Fibroblast of mammary gland (primary cell): ENCODE results near the gene DHRSX.

Experiments used
- DNase-seq: peaks from one replicate; pipeline ENCODE4 v3.0.0-alpha.2; 2010; ENCODE audit warnings: low read depth
- H3K4me3 ChIP-seq: 2 replicates; pipeline ENCODE4 v1.5.1; 2011; ENCODE audit warnings: low read depth, mild to moderate bottlenecking, low read length, moderate library complexity; ENCODE audit not compliant: control insufficient read depth
- TF ChIP-seq, protein P1 (sequence below): conservative IDR thresholded peaks from 2 replicates; pipeline ENCODE4 v1.5.1; 2011; ENCODE audit warnings: low read depth, low read length, inconsistent platforms; ENCODE audit not compliant: control insufficient read depth, insufficient read depth

The DHRSX gene

DNA sequence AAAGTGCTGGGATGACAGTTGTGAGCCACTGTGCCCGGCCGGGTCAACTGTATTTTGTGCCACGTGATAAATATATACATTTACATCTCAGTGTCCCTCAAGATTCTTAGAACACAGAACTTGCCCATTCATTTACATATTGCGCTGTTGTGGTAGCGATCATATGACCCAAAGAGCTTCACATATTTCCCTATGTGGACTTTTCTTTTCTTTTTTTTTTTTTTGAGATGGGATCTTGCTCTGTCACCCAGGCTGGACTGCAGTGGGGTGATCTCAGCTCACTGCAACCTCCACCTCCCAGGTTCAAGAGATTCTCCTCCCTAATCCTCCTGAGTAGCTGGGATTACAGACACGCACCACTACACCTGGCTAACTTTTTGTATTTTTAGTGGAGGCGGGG lies 180.7 kb downstream of the DHRSX start:
- H3K4me3 ChIP-seq = no peak overlapping the region
- no peak for DNase-seq
- TF ChIP-seq, protein P1, sequence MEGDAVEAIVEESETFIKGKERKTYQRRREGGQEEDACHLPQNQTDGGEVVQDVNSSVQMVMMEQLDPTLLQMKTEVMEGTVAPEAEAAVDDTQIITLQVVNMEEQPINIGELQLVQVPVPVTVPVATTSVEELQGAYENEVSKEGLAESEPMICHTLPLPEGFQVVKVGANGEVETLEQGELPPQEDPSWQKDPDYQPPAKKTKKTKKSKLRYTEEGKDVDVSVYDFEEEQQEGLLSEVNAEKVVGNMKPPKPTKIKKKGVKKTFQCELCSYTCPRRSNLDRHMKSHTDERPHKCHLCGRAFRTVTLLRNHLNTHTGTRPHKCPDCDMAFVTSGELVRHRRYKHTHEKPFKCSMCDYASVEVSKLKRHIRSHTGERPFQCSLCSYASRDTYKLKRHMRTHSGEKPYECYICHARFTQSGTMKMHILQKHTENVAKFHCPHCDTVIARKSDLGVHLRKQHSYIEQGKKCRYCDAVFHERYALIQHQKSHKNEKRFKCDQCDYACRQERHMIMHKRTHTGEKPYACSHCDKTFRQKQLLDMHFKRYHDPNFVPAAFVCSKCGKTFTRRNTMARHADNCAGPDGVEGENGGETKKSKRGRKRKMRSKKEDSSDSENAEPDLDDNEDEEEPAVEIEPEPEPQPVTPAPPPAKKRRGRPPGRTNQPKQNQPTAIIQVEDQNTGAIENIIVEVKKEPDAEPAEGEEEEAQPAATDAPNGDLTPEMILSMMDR = no peak

DNA sequence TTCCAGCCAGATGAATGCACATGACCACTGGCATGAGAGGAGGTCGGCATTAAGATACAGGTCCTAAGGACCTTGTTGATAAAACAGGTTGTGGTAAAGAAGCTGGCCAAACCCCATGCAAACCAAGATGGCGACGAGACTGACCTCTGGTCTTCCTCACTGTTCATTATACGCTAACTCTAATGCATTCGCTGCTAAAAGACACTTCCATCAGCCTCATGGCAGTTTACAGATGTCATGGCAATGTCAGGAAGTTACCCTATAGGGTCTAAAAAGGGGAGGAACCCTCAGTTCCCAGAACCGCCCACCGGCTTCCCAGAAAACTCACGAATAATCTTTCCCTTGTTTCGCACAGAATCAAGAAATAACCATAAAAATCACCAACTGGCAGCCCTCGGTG lies 182.4 kb downstream of the DHRSX start:
- no peak overlapping the region for H3K4me3 ChIP-seq
- no peak for DNase-seq
- TF ChIP-seq, protein P1 = no peak

DNA sequence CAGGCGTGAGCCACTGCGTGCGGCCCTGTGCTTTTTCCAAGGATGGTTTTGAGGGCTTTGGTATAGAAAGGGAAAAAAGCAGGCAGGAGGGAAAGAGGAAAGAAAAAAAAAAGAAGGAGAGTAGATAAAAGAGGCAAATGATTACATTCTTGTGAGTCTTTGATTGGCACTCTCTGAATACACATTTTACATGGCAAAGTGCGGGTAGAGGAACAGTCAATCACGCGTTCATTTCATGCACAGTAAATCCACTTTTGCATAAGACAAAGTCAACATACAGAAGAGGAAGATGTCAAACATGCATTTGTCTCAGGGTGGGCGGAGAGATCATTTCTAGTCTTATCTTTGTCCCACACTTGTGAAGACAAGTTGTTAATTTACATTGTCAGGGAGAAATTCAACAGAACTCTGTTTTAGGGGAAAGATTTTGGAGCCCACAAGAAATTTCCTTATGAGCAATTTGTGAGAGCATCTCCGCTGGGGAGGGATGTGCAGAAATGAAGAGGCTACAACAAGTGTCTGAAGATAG lies 183.2 kb downstream of the DHRSX start:
- H3K4me3 ChIP-seq = no peak overlapping the region
- DNase-seq = no peak
- TF ChIP-seq, protein P1 = no peak

DNA sequence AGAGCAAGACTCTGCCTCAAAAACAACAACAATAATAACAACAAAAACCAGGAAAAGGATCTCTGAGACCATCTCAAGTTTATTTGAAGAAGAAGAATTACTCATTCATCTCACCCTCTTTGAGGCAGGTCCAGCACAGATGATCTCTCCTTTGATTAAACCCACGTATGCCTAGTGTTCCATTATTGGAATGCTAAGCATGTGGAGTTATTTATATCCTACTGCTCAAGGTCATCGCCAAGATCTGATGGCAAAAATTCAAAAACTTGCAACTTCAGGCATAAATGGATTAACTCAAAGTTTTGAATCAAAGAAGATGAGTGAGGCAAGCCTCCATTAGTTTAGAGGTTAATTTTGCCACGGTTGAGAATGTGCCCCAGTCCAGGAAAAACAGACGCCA lies 184.2 kb downstream of the DHRSX start:
- TF ChIP-seq, protein P1 = no peak
- DNase-seq = no peak
- no peak overlapping the region for H3K4me3 ChIP-seq

DNA sequence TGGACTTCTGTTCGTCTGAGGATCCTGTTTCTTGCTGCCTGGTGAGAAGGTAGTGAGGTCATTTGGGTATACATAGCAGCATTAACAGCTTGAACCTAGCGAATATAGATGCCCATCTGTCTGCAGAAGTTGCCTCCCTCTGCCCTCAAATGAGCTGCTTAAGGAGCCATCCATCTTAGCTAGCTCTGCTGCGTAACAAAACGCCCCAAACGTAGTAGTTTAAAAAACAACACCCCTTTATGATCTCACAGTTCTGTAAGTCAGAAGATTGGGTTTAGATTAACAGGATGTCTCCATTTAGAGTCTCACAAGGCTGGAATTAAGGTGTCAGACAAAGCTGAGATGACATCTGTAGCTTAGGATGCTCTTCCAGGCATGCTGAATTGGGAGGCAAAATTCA lies 185.3 kb downstream of the DHRSX start:
- TF ChIP-seq, protein P1 = no peak
- no peak for DNase-seq
- no peak overlapping the region for H3K4me3 ChIP-seq

DNA sequence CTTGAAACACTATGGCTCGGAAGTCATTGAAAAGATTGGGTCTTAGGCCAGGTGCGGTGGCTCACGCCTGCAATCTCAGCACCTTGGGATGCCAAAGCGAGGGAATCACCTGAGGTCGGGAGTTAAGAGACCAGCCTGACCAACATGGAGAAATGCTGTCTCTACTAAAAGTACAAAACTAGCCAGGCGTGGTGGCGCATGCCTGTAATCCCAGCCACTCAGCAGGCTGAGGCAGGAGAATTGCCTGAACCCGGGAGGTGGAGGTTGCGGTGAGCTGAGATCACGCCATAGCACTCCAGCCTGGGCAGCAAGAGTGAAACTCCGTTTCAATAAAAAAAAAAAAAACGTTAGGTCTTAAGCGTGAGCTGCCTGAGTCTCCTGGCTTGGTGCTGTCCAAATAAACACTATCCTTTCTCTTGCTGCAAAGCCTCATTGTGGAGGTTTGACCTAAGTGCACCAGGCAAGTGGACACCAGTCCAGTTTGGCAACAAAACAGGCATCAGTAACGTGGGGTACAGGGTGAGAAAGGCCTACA lies 185.9 kb downstream of the DHRSX start:
- TF ChIP-seq, protein P1 = no peak
- no peak for DNase-seq
- no peak overlapping the region for H3K4me3 ChIP-seq
